Neural progenitor cell (in vitro differentiated cells): ENCODE measurements around the gene FAM110D. TPM values are rescaled to one million over a fixed set of nuclear protein-coding genes. Genes with fewer than 3 reads are reported as not detected.

Source experiments
- DNase-seq: peaks from one replicate; pipeline ENCODE4 v3.0.0-alpha.2; 2016; ENCODE audit warnings: low spot score
- H2AFZ ChIP-seq: fragments of 200-600 bp; sonication (generic); replicated peaks from 2 replicates; pipeline ENCODE4 v1.6.1; 2016; ENCODE audit warnings: antibody characterized with exemption
- H3F3A ChIP-seq: fragments of 200-600 bp; sonication (generic); 2 replicates; pipeline ENCODE4 v1.6.1; 2016; ENCODE audit warnings: antibody characterized with exemption, low read depth
- H3K27ac ChIP-seq: fragments of 200-600 bp; sonication (generic); 2 replicates; pipeline ENCODE4 v1.5.1; 2016; ENCODE audit warnings: mild to moderate bottlenecking
- H3K27me3 ChIP-seq: fragments of 200-600 bp; sonication (generic); 2 replicates; pipeline ENCODE4 v1.6.1; 2016; ENCODE audit warnings: mild to moderate bottlenecking, moderate library complexity
- H3K36me3 ChIP-seq: fragments of 200-600 bp; sonication (generic); 2 replicates; pipeline ENCODE4 v1.5.1; 2016
- H3K4me1 ChIP-seq: fragments of 200-600 bp; sonication (generic); 2 replicates; pipeline ENCODE4 v1.6.1; 2016; ENCODE audit warnings: mixed run types
- H3K4me2 ChIP-seq: fragments of 200-600 bp; sonication (generic); 2 replicates; pipeline ENCODE4 v1.6.1; 2016
- H3K4me3 ChIP-seq: fragments of 200-600 bp; sonication (generic); 2 replicates; pipeline ENCODE4 v1.5.1; 2016
- H3K79me2 ChIP-seq: fragments of 200-600 bp; sonication (generic); 2 replicates; pipeline ENCODE4 v1.6.1; 2016; ENCODE audit warnings: low read depth
- H3K9ac ChIP-seq: fragments of 200-600 bp; sonication (generic); 2 replicates; pipeline ENCODE4 v1.6.1; 2016
- H3K9me3 ChIP-seq: fragments of 200-600 bp; sonication (generic); 2 replicates; pipeline ENCODE4 v1.5.1; 2016; ENCODE audit warnings: low read depth
- H4K20me1 ChIP-seq: fragments of 200-600 bp; sonication (generic); 2 replicates; pipeline ENCODE4 v1.6.1; 2016; ENCODE audit warnings: low read depth
- H3K27ac Mint-ChIP-seq: 3 replicates; pipeline ENCODE4 v1.8.0; 2021; ENCODE audit warnings: mixed read lengths
- H3K27me3 Mint-ChIP-seq: 2 replicates; pipeline ENCODE4 v1.8.0; 2022; ENCODE audit warnings: low read depth, mild to moderate bottlenecking, inconsistent platforms, moderate library complexity, mixed read lengths; ENCODE audit not compliant: insufficient read depth
- H3K36me3 Mint-ChIP-seq: 3 replicates; pipeline ENCODE4 v1.8.0; 2021; ENCODE audit warnings: mixed read lengths
- H3K4me1 Mint-ChIP-seq: 3 replicates; pipeline ENCODE4 v1.8.0; 2021; ENCODE audit warnings: mixed read lengths
- H3K4me3 Mint-ChIP-seq: 3 replicates; pipeline ENCODE4 v1.8.0; 2021; ENCODE audit warnings: mild to moderate bottlenecking, moderate library complexity, mixed read lengths
- H3K9me3 Mint-ChIP-seq: 3 replicates; pipeline ENCODE4 v1.8.0; 2020; ENCODE audit warnings: mixed read lengths
- EZH2 ChIP-seq: fragments of 200-600 bp; sonication (generic); IDR thresholded peaks from 2 replicates; pipeline ENCODE4 v1.6.1; 2017; ENCODE audit warnings: antibody characterized with exemption, mild to moderate bottlenecking, moderate library complexity
- EZH2phosphoT487 ChIP-seq: fragments of 200-600 bp; sonication (generic); IDR thresholded peaks from 2 replicates; pipeline ENCODE4 v1.6.1; 2017; ENCODE audit warnings: antibody characterized with exemption
- total RNA-seq: library from RNA; depleted of rRNA; stranded (reverse); fragments of >200 nt; gene quantifications from 2 replicates; pipeline ENCODE4 v1.2.3, GENCODE V29; 2015; ENCODE audit warnings: low replicate concordance
- TF ChIP-seq, protein P1 (sequence below): fragments of 200-600 bp; sonication (generic); IDR thresholded peaks from 2 replicates; pipeline ENCODE4 v1.5.1; 2017; ENCODE audit warnings: antibody characterized with exemption, mild to moderate bottlenecking

Gene FAM110D
- total RNA-seq, 1 donor from 2014 or later, result 0.28 TPM

GRCh38 chr1:26134466-26134865 is 24.4 kb upstream of the FAM110D start:
- no peak overlapping the region for H3K4me3 Mint-ChIP-seq
- TF ChIP-seq, protein P1, sequence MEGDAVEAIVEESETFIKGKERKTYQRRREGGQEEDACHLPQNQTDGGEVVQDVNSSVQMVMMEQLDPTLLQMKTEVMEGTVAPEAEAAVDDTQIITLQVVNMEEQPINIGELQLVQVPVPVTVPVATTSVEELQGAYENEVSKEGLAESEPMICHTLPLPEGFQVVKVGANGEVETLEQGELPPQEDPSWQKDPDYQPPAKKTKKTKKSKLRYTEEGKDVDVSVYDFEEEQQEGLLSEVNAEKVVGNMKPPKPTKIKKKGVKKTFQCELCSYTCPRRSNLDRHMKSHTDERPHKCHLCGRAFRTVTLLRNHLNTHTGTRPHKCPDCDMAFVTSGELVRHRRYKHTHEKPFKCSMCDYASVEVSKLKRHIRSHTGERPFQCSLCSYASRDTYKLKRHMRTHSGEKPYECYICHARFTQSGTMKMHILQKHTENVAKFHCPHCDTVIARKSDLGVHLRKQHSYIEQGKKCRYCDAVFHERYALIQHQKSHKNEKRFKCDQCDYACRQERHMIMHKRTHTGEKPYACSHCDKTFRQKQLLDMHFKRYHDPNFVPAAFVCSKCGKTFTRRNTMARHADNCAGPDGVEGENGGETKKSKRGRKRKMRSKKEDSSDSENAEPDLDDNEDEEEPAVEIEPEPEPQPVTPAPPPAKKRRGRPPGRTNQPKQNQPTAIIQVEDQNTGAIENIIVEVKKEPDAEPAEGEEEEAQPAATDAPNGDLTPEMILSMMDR, result no peak
- no peak for TF ChIP-seq EZH2phosphoT487
- no peak for TF ChIP-seq EZH2
- H3K9ac ChIP-seq, result no peak overlapping the region

GRCh38 chr1:26138974-26139558 is 19.8 kb upstream of the FAM110D start:
- H3K9me3 ChIP-seq, result no peaks in the 10 kb centered on the region
- H3K4me3 Mint-ChIP-seq, result no peak overlapping the region
- peaks cover 4% of the 10 kb centered on the region for H3K27me3 ChIP-seq
- no peak overlapping the region for H3K27ac ChIP-seq
- H3F3A ChIP-seq, result no peaks in the 10 kb centered on the region
- H3K36me3 ChIP-seq, result no peaks in the 10 kb centered on the region
- TF ChIP-seq EZH2 (no peak), EZH2phosphoT487 (no peak)
- TF ChIP-seq, protein P1, result no peak
- H2AFZ ChIP-seq, result no peak overlapping the region
- no peak overlapping the region for H3K9ac ChIP-seq
- no peaks in the 10 kb centered on the region for H3K36me3 Mint-ChIP-seq
- H3K9me3 Mint-ChIP-seq, result peaks cover 5% of the 10 kb centered on the region
- H3K27me3 Mint-ChIP-seq, result peaks cover 5% of the 10 kb centered on the region
- no peak overlapping the region for H3K27ac Mint-ChIP-seq
- no peak overlapping the region for H3K4me3 ChIP-seq
- H3K4me2 ChIP-seq, result no peak overlapping the region
- peaks cover 3% of the 10 kb centered on the region for H3K4me1 Mint-ChIP-seq
- no peak for DNase-seq
- H3K79me2 ChIP-seq, result no peaks in the 10 kb centered on the region
- no peaks in the 10 kb centered on the region for H3K4me1 ChIP-seq
- H4K20me1 ChIP-seq, result no peaks in the 10 kb centered on the region

More at GRCh38 chr1:26134466-26134865, 24.4 kb upstream of the FAM110D start:
- Mint-ChIP-seq H3K9me3 (peaks cover 12% of the 10 kb centered on the region), H3K27me3 (peaks cover 6% of the 10 kb centered on the region), H3K36me3 (no peaks in the 10 kb centered on the region), H3K4me1 (peaks cover 4% of the 10 kb centered on the region), H3K27ac (no peak overlapping the region)
- H2AFZ ChIP-seq, result no peak overlapping the region
- no peaks in the 10 kb centered on the region for H3F3A ChIP-seq
- H3K27me3 ChIP-seq, result no peaks in the 10 kb centered on the region
- H3K4me2 ChIP-seq, result no peak overlapping the region
- H4K20me1 ChIP-seq, result no peaks in the 10 kb centered on the region
- H3K4me1 ChIP-seq, result no peaks in the 10 kb centered on the region
- H3K79me2 ChIP-seq, result no peaks in the 10 kb centered on the region
- no peak overlapping the region for H3K27ac ChIP-seq
- DNase-seq, result no peak
- no peaks in the 10 kb centered on the region for H3K36me3 ChIP-seq
- H3K4me3 ChIP-seq, result no peak overlapping the region
- no peaks in the 10 kb centered on the region for H3K9me3 ChIP-seq

- Histone ChIP-seq H4K20me1 (no peaks in the 10 kb centered on the region), H3F3A (no peaks in the 10 kb centered on the region), H3K79me2 (no peaks in the 10 kb centered on the region), H3K36me3 (no peaks in the 10 kb centered on the region), H2AFZ (no peak overlapping the region), H3K9me3 (no peaks in the 10 kb centered on the region), H3K4me2 (no peak overlapping the region), H3K4me1 (no peaks in the 10 kb centered on the region), H3K9ac (no peak overlapping the region), H3K27me3 (peaks cover 33% of the 10 kb centered on the region), H3K27ac (no peak overlapping the region), H3K4me3 (no peak overlapping the region)
- Mint-ChIP-seq H3K36me3 (no peaks in the 10 kb centered on the region), H3K4me3 (no peak overlapping the region), H3K4me1 (peaks cover 5% of the 10 kb centered on the region), H3K27ac (no peak overlapping the region), H3K27me3 (peaks cover 3% of the 10 kb centered on the region), H3K9me3 (no peaks in the 10 kb centered on the region)
- TF ChIP-seq EZH2, result no peak
- TF ChIP-seq EZH2phosphoT487, result no peak
- TF ChIP-seq, protein P1, result no peak
- DNase-seq, result no peak
Measured at GRCh38 chr1:26142159-26142558, 16.7 kb upstream of the FAM110D start.
